ENCODE results near the gene PHOSPHO1.
A peak's percentile ranks its signal among the peaks of the same experiment; 100 is the strongest.

PHOSPHO1 gene

GRCh38 chr17:49217651-49218413, 12.8 kb downstream of the PHOSPHO1 start:
- no peak for DNase-seq

- no peak for DNase-seq
Measured at GRCh38 chr17:49216953-49217650, 13.5 kb downstream of the PHOSPHO1 start.

- DNase-seq, result no peak
Measured at GRCh38 chr17:49216482-49216881, 14.1 kb downstream of the PHOSPHO1 start.

GRCh38 chr17:49214676-49215360, 15.8 kb downstream of the PHOSPHO1 start:
- no peak for DNase-seq

GRCh38 chr17:49213847-49214246, 16.7 kb downstream of the PHOSPHO1 start:
- DNase-seq, result no peak

GRCh38 chr17:49213399-49213798, 17.2 kb downstream of the PHOSPHO1 start:
- DNase-seq, result no peak

DNA sequence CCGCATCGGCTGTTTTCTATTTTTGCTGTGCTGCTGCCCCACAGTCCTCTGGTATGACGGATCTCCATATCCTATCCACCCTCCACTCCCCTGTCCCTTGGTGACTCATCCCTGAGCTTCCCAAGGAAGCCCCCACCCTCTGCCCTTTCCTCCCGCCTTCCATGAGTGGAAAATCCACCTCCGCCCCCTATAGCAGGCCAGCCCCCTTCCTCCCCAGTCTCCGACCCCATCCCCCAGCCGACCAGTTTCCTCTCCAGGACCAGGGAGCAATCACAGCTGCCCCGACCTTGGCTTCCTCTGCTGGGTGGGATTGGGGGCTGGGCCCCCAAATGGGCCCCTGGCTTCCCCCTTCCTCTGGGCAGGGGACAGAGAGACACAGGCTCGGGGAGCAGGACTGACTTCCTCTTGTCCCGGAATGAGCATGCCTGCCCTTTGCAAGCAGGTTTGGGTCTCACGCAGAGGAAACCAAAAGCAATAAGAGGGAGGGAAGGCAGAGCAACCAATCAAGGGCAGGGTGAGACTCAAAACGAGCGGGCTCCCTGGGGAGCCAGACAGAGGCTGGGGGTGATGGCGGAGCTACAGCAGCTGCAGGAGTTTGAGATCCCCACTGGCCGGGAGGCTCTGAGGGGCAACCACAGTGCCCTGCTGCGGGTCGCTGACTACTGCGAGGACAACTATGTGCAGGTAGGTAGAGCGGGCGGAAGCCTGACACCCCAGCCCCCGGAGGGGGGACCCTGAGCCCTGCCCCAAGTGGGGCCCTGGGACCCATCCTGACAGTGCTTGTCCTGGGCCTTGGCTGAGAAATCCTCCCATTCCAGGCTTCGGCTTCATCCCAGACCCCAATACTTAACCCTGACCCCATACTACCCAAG, 20.2 kb downstream of the PHOSPHO1 start, which contains the start of the genes ABI3 and GNGT2:
ABI3 (plus strand) TSS at position 550 of the 872 bp plus-strand sequence; CDS start at position 568, 18 bp downstream.
GNGT2 (minus strand) TSS at position 417 of the 872 bp plus-strand sequence. CDS start 3,152 bp downstream, outside the sequence.
- DNase-seq, result peak; percentile 71

DNA sequence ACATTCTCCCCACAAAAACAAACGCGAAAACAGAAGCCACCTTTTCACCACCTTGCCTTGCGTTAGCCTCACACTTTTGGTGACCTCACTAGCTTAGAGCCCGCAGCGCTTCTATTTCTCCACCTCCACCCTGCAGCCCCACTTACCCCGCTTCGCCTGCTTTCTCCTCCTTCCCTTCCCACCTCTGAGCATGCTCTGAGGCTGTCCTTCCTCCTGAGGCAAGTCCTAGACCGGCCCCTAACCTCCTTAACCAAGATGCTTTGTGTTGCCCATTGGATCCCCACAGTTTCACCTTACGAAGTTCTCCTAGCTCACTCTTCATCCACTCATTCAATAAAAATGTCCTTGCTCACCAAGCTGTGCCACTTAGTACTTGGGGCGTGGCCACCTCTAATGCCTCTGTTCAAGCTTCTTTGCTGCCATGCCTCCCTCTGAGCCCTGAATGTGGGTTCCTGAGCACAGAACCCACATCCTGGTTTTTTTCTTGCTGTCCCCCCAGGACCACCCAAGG, 21.5 kb downstream of the PHOSPHO1 start:
- no peak for DNase-seq

GRCh38 chr17:49204516-49204915, 26.1 kb downstream of the PHOSPHO1 start:
- DNase-seq, result no peak

DNA sequence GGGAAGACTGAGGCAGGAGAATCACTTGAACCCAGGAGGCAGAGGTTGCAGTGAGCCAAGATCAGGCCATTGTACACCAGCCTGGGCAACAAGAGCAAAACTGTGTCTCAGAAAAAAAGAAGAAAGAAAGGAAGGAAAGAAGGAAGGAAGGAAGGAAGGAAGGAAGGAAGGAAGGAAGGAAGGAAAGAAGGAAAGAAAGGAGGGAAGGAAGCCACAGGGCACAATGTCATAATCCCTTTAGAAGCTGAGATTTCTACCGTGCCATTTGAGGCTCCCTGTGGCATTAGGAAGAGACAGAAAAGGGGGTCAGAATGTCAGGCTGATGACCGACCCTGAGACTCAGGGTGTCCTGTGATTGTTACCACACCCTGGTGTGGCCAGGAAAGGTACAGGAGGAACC, 26.8 kb downstream of the PHOSPHO1 start:
- no peak for DNase-seq

DNA sequence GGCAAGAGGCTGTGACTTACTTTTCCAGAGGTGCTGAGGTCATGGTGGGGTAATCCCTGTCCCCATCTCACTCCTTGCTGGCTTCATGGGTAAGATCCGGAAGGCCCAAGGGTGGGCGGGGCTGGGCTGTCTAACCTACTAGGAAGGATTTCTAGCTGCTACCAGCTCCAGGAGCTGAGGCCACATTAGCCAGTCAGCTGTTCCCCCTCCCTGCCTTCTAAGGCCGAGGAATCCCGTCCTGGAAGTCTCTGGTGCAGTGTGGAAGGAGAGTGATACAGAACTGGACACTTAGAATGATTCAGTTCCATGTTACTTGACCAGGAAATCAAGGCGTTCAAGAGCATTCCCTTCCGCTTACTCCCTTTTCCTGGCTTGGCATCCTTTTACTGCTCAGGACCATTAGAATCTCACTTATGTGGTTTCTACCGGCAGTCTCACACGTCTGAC, 29.1 kb downstream of the PHOSPHO1 start:
- peak; percentile 76 for DNase-seq

DNA sequence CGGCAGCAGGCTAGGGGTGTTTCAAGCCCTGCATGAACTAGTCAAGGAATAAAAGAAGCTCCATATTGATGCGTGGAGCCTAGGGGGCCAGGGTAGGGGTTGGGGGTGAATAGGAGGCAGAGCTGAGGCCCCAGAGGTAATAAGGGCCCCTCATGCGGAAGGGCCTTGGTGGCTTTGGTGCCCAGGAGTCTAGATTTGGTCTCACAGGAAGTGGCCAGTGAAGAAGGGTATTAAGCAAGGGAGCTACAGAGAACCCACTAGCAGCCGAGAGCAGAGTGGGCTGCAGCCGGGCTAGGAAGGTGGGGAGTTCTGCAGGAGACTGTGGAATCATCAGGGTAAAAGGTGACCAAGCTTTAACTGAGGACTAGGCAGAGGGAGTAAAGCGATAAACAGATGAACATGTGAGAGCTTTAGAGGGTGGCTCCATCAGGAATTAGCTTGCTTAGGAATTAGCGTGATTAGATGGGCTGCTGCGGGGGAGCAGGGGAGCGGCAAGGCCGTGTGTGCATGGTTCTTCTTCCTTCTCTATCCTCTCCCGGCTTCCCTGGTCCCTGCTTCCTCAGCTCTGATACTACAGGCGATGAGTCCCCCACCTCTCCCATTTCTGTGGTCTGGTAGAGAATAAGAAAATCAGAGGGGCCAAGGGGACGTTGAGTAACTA, 30.0 kb downstream of the PHOSPHO1 start:
- DNase-seq, result no peak

- no peak for DNase-seq
Measured at GRCh38 chr17:49198211-49198610, 32.4 kb downstream of the PHOSPHO1 start.

GRCh38 chr17:49197346-49197998, 33.1 kb downstream of the PHOSPHO1 start:
- DNase-seq, result no peak

DNA sequence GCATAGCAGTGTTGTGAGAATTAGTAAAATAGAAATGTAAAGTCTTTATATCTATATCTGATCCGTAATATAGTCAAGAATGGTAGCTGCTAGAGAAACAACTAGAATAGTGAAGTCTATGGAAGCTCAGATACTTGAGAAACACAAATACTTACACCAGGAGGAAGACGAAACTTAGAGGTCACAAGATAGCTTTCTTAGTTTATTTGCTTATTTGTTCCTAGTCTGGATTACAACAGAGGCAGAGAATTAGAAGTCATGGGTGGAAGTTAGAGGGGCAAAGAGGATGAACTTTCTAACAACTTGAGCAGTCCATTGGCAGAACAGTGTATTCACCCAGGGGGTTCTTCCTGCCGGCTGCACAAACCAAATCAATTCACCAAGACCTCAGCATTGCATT, 34.1 kb downstream of the PHOSPHO1 start:
- no peak for DNase-seq

- no peak for DNase-seq
Measured at GRCh38 chr17:49195751-49196150, 34.8 kb downstream of the PHOSPHO1 start.

- DNase-seq, result no peak
Measured at GRCh38 chr17:49194297-49194607, 36.3 kb downstream of the PHOSPHO1 start.

DNA sequence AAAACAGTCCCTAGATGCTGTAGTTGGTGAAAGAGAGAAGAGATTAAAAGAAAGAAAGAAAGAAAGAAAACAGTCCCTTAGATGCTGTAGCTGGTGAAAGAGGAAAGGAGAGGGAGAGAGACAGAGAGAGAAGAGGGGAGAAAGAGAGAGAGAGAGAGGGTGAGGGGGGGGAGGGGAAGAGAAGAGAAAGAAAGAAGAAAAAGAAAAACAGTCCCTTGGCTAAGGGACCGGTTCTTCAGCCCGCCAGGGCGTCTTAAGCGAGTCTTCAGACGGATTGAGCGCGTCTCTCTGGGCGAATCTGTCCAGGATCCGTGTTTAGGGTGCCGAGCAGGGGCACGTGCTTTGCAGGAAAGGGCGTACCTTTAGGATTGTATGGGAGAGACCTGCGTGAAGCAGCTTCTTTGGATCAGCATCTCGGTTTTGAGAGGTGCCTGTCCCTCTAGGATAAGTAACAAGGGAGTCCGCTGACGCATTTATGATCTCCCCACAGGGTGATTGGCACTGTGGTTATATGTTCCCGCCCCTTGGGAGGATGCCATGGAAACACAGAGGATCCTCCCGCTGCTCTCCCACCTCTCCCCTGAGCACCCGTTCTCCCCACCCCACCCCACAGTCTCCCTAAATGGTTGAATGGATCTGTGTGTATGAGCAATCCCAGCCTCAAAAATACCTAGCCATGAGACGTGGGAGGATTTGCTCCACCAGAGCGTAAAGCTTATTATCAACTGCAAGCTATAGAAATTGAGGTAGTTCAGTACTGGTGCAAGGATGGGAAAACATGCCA, 36.9 kb downstream of the PHOSPHO1 start:
- peak; percentile 68 for DNase-seq

- peak; percentile 82 for DNase-seq
Measured at GRCh38 chr17:49191917-49192741, 38.5 kb downstream of the PHOSPHO1 start.
